ENCODE measurements around the gene TNFRSF14. TPM values are rescaled to one million over a fixed set of nuclear protein-coding genes. Genes with fewer than 3 reads are reported as not detected.

The TNFRSF14 gene
- total and polyA plus RNA-seq, 2 experiments from 2014 or later: not detected

DNA sequence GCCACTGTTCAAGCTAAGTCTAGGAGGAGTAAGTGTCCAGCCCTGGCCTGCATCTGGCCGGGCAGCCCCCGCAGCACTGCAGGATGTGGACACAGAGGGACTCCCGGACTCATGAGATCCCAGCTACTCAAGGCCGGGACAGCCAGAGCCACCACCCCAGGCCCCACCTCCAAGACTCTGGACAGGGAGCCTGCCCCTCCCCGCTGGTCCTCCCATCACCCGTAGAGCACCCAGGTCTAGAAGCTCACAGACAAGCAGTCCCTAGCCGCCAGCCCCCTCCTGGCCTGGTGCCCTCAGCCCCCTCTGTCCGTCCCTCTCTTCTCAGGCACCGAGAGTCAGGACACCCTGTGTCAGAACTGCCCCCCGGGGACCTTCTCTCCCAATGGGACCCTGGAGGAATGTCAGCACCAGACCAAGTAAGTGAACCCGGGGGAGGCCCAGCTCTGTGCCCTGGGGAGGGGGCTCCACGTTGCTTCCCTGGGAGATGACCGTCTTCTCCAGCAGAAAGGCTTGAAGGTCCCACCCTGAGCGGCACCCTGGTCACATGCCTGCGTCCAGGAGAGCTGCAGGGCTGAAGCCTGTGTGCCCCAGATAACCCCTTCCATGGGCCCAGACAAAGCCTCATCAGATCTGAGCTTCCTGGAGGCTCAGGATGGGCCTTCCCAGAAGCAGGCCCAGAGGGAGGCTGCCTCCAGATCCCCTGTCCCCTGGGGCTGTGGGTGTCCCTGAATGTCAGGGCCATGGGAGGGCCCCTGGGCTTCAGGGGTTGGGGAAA is 4.3 kb downstream of the TNFRSF14 start:
- H3K27ac ChIP-seq (ENCODE audit: low read depth): no peak overlapping the region
- H3K36me3 Mint-ChIP-seq (ENCODE audit: low read depth): no peaks in the 10 kb centered on the region; the same call in 2 of the 3 replicates
- no peak for DNase-seq (ENCODE audit: low spot score)

More for the DNA sequence above, 4.3 kb downstream of the TNFRSF14 start:
- no peaks in the 10 kb centered on the region for H3F3A ChIP-seq (replicated peaks; ENCODE audit: low read depth)
- no peak for ATAC-seq
- Mint-ChIP-seq H3K27me3 (ENCODE audit: insufficient read depth, low read depth, poor library complexity) (peaks cover 7% of the 10 kb centered on the region), H3K4me1 (peaks cover 10% of the 10 kb centered on the region), H3K27ac (no peak overlapping the region), H3K9me3 (no peaks in the 10 kb centered on the region), H3K4me3 (no peak overlapping the region)
- H3K36me3 ChIP-seq (ENCODE audit: insufficient read depth): no peaks in the 10 kb centered on the region
- TF ChIP-seq, protein P1, sequence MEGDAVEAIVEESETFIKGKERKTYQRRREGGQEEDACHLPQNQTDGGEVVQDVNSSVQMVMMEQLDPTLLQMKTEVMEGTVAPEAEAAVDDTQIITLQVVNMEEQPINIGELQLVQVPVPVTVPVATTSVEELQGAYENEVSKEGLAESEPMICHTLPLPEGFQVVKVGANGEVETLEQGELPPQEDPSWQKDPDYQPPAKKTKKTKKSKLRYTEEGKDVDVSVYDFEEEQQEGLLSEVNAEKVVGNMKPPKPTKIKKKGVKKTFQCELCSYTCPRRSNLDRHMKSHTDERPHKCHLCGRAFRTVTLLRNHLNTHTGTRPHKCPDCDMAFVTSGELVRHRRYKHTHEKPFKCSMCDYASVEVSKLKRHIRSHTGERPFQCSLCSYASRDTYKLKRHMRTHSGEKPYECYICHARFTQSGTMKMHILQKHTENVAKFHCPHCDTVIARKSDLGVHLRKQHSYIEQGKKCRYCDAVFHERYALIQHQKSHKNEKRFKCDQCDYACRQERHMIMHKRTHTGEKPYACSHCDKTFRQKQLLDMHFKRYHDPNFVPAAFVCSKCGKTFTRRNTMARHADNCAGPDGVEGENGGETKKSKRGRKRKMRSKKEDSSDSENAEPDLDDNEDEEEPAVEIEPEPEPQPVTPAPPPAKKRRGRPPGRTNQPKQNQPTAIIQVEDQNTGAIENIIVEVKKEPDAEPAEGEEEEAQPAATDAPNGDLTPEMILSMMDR (conservative IDR thresholded peaks at IDR 0.05; ENCODE audit: low read depth in 2 of 2): no peak
- TF ChIP-seq ZNF114 (CRISPR knock-in tag; IDR thresholded peaks at IDR 0.05) (no peak), CREB1 (CRISPR knock-in tag; IDR thresholded peaks at IDR 0.05; ENCODE audit: low read depth) (no peak), EZH2phosphoT487 (IDR thresholded peaks at IDR 0.05; ENCODE audit: unreplicated experiment) (no peak), STAT1 (IDR thresholded peaks at IDR 0.05; ENCODE audit: unreplicated experiment) (no peak), ETS1 (IDR thresholded peaks at IDR 0.05) (no peak), NANOG (IDR thresholded peaks at IDR 0.05; ENCODE audit: borderline replicate concordance) (no peak), JUNB (IDR thresholded peaks at IDR 0.05; ENCODE audit: unreplicated experiment) (no peak), ZNF331 (CRISPR knock-in tag; IDR thresholded peaks at IDR 0.05; ENCODE audit: low read depth) (no peak), EZH2 (IDR thresholded peaks at IDR 0.05; ENCODE audit: low read depth, unreplicated experiment) (no peak), POLR2AphosphoS5 (IDR thresholded peaks at IDR 0.05; ENCODE audit: low read depth) (no peak)
- TF ChIP-seq, protein P2, sequence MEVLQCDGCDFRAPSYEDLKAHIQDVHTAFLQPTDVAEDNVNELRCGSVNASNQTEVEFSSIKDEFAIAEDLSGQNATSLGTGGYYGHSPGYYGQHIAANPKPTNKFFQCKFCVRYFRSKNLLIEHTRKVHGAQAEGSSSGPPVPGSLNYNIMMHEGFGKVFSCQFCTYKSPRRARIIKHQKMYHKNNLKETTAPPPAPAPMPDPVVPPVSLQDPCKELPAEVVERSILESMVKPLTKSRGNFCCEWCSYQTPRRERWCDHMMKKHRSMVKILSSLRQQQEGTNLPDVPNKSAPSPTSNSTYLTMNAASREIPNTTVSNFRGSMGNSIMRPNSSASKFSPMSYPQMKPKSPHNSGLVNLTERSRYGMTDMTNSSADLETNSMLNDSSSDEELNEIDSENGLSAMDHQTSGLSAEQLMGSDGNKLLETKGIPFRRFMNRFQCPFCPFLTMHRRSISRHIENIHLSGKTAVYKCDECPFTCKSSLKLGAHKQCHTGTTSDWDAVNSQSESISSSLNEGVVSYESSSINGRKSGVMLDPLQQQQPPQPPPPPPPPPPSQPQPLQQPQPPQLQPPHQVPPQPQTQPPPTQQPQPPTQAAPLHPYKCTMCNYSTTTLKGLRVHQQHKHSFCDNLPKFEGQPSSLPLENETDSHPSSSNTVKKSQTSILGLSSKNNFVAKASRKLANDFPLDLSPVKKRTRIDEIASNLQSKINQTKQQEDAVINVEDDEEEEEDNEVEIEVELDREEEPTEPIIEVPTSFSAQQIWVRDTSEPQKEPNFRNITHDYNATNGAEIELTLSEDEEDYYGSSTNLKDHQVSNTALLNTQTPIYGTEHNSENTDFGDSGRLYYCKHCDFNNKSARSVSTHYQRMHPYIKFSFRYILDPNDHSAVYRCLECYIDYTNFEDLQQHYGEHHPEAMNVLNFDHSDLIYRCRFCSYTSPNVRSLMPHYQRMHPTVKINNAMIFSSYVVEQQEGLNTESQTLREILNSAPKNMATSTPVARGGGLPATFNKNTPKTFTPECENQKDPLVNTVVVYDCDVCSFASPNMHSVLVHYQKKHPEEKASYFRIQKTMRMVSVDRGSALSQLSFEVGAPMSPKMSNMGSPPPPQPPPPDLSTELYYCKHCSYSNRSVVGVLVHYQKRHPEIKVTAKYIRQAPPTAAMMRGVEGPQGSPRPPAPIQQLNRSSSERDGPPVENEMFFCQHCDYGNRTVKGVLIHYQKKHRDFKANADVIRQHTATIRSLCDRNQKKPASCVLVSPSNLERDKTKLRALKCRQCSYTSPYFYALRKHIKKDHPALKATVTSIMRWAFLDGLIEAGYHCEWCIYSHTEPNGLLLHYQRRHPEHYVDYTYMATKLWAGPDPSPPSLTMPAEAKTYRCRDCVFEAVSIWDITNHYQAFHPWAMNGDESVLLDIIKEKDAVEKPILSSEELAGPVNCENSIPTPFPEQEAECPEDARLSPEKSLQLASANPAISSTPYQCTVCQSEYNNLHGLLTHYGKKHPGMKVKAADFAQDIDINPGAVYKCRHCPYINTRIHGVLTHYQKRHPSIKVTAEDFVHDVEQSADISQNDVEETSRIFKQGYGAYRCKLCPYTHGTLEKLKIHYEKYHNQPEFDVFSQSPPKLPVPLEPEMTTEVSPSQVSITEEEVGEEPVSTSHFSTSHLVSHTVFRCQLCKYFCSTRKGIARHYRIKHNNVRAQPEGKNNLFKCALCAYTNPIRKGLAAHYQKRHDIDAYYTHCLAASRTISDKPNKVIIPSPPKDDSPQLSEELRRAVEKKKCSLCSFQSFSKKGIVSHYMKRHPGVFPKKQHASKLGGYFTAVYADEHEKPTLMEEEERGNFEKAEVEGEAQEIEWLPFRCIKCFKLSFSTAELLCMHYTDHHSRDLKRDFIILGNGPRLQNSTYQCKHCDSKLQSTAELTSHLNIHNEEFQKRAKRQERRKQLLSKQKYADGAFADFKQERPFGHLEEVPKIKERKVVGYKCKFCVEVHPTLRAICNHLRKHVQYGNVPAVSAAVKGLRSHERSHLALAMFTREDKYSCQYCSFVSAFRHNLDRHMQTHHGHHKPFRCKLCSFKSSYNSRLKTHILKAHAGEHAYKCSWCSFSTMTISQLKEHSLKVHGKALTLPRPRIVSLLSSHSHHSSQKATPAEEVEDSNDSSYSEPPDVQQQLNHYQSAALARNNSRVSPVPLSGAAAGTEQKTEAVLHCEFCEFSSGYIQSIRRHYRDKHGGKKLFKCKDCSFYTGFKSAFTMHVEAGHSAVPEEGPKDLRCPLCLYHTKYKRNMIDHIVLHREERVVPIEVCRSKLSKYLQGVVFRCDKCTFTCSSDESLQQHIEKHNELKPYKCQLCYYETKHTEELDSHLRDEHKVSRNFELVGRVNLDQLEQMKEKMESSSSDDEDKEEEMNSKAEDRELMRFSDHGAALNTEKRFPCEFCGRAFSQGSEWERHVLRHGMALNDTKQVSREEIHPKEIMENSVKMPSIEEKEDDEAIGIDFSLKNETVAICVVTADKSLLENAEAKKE (CRISPR knock-in tag; IDR thresholded peaks at IDR 0.05): no peak
- TF ChIP-seq, protein P3, sequence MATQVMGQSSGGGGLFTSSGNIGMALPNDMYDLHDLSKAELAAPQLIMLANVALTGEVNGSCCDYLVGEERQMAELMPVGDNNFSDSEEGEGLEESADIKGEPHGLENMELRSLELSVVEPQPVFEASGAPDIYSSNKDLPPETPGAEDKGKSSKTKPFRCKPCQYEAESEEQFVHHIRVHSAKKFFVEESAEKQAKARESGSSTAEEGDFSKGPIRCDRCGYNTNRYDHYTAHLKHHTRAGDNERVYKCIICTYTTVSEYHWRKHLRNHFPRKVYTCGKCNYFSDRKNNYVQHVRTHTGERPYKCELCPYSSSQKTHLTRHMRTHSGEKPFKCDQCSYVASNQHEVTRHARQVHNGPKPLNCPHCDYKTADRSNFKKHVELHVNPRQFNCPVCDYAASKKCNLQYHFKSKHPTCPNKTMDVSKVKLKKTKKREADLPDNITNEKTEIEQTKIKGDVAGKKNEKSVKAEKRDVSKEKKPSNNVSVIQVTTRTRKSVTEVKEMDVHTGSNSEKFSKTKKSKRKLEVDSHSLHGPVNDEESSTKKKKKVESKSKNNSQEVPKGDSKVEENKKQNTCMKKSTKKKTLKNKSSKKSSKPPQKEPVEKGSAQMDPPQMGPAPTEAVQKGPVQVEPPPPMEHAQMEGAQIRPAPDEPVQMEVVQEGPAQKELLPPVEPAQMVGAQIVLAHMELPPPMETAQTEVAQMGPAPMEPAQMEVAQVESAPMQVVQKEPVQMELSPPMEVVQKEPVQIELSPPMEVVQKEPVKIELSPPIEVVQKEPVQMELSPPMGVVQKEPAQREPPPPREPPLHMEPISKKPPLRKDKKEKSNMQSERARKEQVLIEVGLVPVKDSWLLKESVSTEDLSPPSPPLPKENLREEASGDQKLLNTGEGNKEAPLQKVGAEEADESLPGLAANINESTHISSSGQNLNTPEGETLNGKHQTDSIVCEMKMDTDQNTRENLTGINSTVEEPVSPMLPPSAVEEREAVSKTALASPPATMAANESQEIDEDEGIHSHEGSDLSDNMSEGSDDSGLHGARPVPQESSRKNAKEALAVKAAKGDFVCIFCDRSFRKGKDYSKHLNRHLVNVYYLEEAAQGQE (IDR thresholded peaks at IDR 0.05; ENCODE audit: unreplicated experiment): no peak
- H3K4me3 ChIP-seq: no peak overlapping the region
- no peak overlapping the region for H3K4me2 ChIP-seq
- H4K20me1 ChIP-seq (replicated peaks; ENCODE audit: insufficient read depth): no peaks in the 10 kb centered on the region
- H2AFZ ChIP-seq: no peak overlapping the region
- H3K4me1 ChIP-seq (ENCODE audit: insufficient read depth): no peaks in the 10 kb centered on the region
- no peaks in the 10 kb centered on the region for H3K9me2 ChIP-seq (ENCODE audit: insufficient read depth)
- H3K79me2 ChIP-seq (replicated peaks; ENCODE audit: insufficient read depth): no peaks in the 10 kb centered on the region
- no peaks in the 10 kb centered on the region for H3K27me3 ChIP-seq (ENCODE audit: insufficient read depth)
